Ramos (cell line): ENCODE results near the gene TCF23.
"Not testable (repeated sequence)": the region's sequence is repeated elsewhere in the genome, so short reads cannot be mapped to it uniquely, and the experiment has no call there.

Experiments used
- in situ Hi-C: fragments of 300-500 bp; cut with MboI; formaldehyde crosslinking; loops from one replicate; pipeline ENCODE4 v1.14.3; 2022; ENCODE audit warnings: low sequenced_read_pairs; ENCODE audit not compliant: unreplicated experiment

Gene TCF23

DNA sequence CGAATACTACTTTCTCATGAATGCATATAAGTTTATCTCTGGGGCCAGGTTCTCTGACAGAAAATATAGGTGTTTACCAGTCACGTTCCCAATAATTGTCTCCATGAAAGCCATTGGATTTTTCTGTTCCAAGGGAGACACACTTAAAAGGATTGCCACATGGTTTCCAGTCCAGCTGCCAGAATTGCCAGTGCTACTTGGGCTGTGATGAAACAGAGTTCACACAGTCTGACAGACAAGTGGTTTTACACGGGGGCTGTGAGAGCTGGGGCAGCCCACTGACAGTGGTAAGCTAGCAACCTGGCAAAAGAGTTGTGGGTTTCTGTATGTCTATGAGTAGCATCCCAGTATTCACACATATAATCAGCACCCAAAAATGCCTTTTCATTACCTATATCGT, 35.3 kb downstream of the TCF23 start:
- in situ Hi-C loops: no loop called here

DNA sequence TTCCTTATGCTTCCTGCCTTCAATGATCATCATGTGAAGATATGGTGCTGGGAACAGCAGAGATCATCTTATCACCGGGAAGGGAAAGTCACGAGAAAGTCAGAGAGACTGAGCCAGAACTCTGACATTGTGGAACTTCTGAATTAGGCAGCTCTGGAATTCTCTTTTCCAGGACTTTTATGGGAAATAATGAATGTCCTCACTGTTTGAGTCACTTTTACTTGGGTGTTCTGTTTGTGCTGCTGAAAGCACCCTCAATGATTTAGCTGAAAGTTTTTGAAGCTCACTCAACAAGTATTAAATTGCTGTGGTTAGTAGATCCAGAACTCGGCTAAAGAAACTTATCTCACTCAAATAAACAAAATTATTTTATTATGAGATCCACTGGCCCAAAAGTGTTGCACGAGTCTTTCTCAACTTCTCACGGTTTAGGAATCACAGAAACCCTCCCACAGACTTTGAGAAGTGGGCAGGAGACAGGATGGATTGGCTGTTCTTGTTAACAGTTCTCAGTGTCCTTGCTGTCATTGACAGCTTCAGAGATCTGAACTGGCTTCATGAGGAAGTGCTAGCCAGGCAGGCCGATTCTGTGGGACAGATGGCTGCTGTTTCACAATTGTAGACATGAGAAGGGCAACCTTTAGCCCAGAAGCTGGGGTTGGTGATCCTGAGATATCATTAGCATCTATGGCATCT, 36.7 kb downstream of the TCF23 start:
- in situ Hi-C loops: no loop called here

DNA sequence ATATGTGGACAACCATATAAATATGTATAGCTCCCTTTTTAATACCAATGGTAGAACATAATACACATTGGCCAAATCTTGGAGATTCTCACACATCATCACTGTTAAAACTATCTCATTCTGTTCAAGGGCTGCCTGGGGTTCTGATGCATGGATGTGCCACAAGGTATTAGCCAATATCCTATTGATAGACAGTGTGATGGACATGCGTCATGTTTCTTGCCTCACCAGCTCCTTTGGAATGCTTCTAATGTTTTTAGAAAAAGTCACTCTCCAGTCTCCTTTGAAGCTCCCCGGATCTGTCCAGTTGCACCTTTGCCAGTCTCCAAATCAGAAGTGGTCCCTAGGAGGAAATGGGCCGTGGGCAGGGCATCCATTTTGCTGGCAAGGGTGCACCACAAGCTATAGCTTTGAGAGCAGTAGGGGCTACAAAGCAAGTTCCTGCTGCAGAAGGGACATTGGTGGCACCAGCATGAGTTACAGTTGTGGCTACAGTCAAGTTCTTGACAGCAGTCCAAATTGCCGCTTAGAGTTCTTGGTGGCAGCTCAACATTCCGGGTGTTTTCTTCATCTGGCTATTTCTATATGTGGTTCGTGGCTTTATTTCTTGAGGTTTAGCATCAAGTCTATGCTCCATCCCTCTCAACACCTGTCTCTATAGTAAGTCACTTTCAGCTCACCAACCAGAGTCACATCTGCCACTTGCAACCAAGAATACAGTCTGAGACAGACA, 38.0 kb downstream of the TCF23 start:
- in situ Hi-C loops: no loop called here

DNA sequence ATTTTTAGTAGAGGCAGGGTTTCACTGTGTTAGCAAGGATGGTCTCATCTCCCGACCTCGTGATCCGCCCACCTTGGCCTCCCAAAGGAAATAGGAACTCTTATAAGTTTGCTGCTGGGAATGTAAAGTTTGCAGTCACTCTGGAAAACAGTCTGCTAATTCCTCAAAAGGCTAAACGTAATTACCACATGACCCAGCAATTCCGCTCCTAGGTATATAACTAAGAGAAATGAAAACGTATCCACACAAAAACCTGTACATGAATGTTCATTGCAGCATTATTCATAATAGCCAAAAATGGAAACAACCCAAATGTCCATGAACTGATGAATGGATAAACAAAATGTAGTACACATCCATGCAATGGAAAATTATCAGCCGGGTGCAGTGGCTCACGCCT, 41.2 kb downstream of the TCF23 start:
- in situ Hi-C loops: no loop called here

DNA sequence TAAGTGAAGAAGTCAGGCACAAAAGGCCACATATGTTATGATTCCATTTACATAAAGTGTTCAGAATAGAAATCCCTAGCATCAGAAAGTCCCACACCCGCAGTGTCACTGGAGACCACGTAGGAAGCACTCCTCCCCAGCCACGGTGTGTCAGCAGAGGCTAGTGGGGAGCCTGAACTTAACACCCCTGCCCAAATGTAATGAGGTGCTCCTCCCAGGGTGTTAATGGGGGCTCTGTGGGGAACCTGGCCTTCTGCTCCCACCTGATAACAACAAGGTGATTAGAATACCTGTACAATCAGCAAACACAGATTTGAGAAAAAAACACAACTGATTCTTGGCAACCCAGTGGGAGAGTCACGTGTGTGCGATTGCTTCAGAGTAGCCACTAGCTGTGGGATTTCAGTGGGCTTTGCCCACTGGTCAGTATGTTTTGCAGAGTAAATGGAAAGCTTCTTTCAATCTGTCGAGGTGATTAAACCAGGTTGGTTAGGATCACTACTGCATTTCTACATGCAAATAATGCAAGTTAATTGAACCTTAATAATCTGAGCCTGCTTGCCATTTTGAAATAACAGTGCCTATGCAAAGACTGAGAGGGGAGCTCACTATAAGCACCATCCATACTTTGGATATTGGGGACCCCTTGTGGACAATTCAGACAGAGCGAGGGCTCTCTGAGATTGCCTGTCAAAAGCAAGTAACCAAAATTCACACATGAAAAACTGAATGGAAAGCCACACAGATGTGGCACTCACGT, 42.4 kb downstream of the TCF23 start:
- in situ Hi-C loops: no loop called here

DNA sequence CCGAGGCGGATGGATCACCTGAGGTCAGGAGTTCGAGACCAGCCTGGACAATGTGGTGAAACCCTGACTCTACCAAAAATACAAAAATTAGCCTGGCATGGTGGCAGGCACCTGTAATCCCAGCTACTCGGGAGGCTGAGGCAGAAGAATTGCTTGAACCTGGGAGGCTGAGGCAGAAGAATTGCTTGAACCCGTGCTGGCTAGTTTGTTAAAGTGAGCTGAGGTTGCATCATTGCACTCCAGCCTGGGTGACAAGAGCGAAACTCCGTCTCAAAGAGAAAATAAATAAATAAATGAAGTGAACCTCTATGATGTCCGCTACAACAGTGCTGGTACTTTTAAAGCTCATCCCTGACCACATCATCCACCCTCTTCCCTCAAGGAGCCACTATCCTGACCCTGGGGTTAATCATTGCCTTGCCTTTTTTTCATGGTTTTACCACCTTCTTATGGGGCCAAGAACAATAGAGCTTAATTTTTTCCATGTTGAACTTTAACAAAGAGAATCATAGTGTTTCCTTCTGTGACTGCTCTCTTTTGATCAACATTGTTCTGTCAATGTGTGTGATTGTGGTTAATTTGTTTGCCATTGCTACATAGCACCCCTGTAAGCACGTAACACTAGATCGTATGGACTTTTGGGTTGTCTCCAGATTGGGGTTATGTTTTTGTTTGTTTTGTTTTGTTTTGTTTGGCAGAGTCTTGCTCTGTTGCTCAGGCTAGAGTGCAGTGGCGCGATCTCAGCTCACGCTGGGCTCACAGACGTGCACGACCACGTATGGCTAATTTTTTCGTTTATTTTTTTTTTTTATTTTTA, 45.9 kb downstream of the TCF23 start:
- in situ Hi-C loops: no loop called here

DNA sequence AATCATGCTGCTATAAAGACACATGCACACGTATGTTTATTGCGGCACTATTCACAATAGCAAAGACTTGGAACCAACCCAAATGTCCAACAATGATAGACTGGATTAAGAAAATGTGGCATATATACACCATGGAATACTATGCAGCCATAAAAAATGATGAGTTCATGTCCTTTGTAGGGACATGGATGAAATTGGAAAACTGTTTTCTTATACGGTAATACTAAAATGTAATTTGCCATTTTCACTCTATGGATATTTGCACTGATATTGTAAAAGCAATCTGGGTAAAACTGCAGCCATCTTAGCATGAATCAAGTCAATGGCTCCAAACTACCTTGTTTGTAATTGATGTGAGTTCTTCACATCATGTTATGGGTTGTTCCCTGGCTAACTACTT, 47.0 kb downstream of the TCF23 start:
- in situ Hi-C loops: not testable (repeated sequence)

DNA sequence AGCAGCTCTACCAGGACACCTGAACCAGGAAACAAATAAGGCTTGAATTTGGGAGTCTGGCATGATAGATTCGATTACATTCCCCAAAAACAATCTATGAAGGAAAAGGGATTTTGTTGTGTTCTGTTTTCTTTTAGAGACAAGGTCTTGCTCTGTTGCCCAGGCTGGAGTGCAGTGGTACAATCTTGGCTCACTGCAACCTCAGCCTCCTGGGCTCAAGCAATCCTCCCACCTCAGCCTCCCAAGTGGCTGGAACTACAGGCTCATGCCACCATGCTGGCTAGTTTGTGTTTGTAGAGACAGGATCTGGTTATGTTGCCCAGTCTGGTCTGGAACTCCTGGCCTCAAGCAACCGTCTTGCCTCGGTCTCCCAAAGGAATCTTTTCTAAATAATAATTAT, 49.3 kb downstream of the TCF23 start:
- in situ Hi-C loops: not testable (repeated sequence)

DNA sequence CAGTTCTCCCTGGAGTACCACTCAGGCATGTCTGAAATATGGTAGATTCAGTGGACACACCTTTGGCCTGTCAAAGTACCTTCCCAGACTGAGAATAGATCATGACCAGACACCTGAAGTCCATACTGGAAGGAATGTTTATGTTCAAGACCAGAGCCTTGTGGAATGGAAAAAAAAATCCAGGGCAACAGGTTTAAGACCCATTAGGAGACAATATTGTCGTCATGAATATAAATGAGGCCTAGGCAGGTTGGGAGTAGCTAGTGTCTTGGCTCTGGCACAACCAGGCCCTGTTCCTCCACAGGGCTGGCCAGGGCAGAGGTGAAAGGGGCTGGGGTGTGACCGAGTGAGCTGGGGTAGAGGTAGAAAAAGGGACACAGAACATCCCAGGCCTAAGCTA, 49.8 kb downstream of the TCF23 start:
- in situ Hi-C loops: no loop called here

DNA sequence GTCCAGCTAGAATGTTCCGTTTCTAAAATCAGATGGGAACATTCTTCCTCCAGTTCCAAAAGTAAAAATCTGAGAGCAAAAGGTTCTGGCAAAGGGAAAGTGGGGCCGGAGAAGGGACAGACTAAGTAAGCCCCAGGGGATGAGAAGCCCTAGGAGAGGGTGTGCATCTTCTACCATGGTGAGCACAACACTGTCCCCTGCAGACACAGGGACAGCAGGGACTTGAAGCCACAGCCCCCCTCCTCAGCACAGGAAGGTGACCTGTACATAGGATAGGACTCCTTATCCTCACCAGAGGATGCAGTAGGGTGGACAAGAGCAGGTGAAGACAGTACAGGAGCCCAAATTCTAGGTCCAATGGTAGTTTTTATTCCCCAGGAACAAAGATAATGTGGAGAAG, 50.4 kb downstream of the TCF23 start:
- in situ Hi-C loops: no loop called here

DNA sequence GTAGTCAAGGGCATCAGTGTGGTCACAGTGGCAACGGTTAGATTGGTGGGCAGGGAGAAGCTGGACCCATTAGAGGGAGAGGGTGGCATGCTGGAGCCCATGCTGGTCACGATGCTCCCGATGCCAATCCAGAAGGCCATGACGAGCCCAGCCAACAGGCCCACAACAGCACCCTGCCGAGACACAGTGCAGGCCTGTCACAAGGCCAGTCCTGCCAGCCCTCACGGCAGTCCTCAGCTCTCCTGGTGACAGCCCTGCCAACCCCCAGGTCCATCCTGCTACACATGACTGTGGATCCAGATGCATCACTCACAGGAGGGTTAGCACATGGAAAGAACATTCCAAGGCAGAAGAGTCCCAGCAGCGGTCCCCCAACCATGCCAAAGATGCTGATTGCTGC, 52.9 kb downstream of the TCF23 start:
- in situ Hi-C loops: no loop called here

DNA sequence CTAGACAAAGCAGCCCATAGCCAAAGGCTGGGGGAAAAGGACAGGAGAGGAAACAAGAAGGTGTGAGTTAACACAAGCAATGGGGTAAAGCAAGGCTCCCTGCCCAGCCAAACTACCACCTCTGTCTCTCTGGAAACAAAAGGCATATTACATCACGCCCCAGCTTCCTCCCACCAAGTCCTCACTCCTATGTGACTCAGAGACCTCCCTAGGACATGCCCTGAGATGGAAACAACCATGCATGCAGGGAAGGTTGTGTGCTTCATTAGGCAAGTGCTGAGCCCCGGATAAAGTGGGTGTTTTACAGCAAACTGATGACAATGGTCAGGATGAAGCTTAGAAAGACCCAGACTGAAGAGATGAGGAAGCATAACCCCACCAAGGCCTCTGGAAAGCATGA, 54.0 kb downstream of the TCF23 start:
- in situ Hi-C loops: no loop called here

DNA sequence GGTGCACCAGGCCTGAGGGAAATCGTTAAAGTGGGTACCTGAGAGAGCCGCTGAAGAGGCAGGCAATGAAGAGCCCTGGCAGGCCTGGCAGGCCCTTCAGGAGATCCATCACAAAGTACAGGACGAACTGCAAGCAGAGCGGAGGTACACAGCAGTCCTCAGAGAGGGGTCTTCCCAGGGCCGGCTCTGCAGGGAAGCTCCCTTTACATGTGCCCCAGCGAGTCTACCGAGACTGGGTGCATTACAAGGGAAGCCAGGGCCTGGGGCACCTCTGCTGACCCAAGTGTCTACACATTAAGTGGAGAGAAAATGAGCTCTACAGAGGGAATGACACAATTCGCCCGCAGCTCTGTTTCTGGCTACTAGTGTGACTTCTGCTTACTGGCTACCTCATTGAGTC, 54.9 kb downstream of the TCF23 start:
- in situ Hi-C loops: no loop called here

DNA sequence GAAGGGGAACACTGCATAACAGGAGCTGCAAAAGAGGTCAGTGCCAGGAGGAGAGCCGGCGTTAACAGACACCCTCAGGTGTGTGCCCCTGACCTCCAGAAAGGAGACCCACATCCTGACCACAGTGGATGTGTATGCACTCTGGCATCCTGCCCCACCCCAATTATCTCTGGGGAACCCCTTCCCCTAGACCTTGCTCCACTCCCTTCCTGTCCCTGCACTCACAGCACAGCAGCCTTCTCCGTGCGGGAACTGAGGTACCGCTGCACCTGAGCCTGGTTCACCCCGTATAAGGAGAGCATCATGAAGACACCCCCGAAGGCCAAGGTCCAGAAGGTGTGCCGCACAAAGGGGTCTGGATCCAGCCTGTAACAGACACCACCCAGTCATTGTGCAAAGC, 55.8 kb downstream of the TCF23 start:
- in situ Hi-C loops: no loop called here

DNA sequence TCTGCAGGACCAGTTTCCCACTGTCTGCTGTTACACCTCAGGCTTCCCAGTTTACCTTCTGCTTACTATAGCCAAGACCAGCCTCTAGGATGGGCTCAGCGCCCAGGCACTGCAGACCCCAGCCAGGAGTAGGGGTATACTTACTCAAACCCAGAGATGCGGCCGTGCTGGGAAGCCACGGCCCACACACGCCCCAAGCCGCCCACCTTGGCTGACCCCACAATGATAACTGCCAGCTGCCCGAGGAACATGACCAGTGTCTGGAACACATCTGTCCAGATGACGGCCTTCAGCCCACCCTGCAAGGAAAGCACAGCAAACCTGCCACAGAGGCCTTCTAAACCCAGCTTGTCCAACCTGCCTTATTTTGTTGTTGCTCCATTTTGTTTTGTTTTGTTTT, 56.4 kb downstream of the TCF23 start:
- in situ Hi-C loops: no loop called here

DNA sequence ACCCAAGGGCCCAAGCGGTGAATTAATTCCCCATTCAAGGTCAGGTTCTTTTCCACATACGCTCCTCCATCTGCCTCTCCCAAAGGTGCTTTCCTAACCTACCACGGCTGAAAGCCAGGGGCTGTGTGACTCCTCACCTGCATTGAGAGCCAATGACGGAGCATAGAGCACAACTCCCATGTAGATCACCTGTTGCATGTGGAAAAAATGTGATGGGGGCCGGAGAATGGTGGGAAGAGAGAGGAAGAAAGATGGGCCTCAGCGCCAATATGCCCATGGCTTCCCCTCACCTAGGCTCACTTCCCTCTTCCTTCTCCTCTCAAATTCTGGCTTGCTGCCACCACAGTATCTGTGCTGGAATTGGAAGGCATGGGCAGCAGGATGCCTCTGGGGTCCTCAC, 57.5 kb downstream of the TCF23 start:
- in situ Hi-C loops: no loop called here
